HG02973 (cell line): Measurements from ENCODE around the gene SCYL2.

ENCODE experiments used
- ATAC-seq: cut with Tn5 transposase; IDR thresholded peaks from one replicate; pipeline ENCODE4 v1.9.1; 2021; ENCODE audit warnings: moderate library complexity; ENCODE audit not compliant: unreplicated experiment

SCYL2 gene

DNA sequence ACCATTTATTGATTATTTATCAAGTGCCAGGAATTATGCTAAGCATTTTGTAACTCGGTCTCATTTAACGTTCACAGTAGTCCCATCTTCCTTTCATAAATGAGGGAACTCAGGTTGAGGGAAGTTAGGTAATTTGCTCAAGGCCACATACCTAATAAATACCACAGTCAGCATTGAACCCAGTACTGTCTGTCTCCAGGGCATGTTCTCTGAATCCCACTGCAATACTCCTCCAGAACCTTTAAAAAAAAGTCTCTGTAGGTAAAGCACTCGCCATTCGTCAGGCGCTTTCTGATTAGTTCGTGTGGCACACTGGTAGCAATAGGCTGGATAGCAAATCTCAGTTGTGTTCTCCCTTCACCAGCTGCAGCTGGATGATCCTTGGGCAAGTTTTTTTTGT, 104.2 kb downstream of the SCYL2 start:
- ATAC-seq: no peak

- no peak for ATAC-seq
Observed at GRCh38 chr12:100372853-100373640, 106.1 kb downstream of the SCYL2 start.

DNA sequence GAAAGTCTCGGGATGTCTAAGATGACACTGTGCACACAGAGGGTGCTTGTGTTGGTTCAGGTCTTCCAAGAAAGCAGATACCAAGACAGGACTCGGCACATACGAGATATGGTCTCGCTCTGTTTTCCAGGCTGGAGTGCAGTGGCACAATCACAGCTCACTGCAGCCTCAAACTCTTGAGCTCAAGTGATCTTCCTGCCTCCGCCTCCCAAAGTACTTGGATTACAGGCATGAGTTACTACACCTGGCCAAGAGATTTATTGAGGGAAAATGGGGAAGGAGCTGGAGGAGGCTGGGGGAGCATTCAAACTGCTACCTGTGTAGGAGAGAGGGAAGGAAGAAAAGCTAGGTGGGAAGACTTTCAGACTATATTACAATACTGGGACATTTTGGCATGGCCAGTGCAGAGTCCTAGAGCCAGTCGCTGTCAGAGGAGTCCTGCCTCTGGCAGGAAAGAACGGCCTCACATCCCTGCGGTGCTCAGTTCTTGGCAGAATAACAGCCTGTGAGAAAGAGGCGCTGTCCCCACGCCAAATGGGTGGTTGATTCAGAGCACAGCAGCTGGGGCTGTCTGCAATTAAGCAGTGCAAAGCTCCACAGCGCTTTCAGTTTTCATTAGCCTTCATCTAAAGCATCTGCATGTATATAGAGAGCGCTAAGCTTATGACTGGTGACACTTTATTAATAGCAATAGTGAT, 108.2 kb downstream of the SCYL2 start:
- no peak for ATAC-seq

DNA sequence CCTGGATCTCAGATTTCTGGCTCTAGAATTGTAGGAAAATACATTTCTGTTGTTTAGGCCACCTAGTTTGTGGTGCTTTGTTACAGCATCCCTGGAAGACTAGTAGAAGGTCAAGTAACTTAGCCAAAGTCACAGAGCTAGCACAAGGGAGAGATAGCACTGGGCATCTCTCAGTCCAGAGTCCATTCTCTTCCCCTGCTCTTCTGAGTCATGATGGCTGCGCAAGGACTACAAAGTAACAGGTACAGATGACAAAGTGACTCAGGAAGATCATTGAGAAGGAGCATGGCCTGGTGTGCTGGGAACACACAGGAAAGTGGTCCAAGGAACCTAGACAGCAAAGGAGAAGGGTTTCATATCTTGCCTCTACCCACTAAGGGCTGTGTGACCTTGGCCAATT, 109.2 kb downstream of the SCYL2 start:
- no peak for ATAC-seq

DNA sequence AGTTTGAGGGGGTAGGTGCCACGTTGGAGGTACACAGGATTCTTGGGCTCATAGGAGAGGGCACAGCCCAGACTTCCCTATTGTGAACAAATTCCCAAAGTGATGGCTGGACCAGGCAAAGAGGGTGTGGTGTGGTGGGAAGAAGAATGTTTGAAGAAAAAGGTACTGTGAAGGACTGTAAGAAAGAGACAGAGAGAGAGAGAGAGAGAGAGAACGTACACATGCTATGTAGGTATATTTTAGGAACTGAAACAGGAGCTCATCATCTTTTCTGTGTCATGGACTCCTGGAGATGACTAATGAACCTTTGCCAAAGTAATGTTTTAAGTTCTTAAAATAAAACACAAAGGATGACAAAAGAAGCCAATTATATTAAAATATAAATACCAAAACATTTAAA, 114.4 kb downstream of the SCYL2 start:
- no peak for ATAC-seq

DNA sequence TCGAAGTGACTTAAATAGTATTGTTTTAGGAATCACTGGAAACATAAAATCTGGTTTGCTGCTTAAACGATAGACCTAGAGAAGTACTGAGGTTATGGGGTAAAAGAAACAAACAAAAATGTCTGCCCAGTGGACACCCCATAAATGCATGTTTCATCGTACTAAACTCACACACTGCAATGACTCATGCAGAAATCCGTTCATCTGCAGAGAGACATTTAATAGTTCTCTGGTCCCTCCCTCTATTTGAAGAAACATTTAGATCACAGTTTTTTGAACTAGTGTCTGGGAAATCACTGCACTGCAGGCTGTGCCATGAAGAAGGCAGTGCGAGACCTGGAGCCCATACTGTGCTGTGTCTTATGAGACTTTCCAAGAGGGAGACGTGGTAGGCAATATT, 115.4 kb downstream of the SCYL2 start:
- no peak for ATAC-seq

DNA sequence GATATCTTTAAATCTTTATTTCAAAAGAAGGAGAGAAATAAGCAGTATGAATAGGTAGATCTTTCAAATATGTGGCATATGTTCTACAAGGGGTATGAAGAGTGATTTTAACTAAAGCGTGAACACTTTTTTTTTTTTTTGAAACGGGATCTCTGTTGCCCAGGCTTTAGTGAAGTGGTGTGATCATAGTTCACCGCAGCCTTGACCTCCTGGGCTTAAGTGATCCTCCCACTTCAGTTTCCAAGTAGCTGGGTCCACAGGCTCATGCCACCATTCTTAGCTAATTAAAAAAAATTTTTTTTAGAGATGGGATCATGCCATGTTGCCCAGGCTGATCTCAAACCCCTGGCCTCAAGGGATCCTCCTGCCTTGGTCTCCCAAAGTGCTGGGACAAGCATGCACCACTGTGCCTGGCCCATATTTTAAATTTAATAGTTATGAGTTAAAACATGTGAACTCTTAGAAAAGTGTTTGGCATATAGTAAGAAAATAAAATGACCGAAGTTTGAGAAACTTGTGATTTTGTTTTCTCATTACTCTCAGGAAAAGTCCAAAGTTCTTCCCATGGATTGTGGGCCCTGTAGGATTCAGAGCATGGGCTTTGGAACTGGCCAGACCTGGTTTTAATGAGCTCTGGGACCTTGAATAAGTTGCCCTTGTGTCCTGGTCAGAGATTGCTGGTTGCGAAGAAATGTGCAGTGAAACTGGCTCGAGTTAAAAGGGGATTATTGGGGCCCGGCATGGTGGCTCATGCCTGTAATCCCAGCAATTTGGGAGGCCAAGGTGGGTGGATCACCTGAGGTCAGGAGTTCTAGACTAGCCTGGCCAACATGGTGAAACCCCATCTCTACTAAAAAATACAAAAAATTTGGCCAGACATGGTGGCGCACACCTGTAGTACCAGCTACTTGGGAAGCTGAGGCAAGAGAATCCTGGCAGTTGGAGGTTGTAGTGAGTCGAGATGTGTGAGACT, 116.9 kb downstream of the SCYL2 start:
- no peak for ATAC-seq

GRCh38 chr12:100384559-100384935, 117.6 kb downstream of the SCYL2 start:
- no peak for ATAC-seq

DNA sequence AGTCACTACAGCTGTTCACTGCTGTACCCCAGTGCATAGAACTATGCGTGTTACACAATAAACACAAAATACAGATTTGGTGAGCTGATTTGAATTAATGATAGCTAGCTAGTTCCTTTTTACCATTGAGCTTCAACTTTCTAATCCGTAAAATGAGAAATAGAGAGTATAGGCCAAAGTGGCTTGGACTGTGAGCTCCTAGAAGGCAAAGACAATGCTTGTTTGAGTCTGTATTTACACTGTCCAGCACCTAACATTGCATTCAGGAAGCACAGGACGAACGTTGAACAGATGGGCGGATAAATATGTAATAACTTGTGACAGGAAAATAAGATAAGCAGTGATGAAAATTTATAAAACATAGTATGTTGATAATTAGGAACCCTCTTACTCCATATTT, 121.4 kb downstream of the SCYL2 start:
- ATAC-seq: no peak
